ENCODE results near the gene SGPP1.

SGPP1 gene

GRCh38 chr14:63737582-63738006, 9.7 kb upstream of the SGPP1 start:
- Histone ChIP-seq H3K36me3 (no peaks in the 10 kb centered on the region), H3K9me3 (no peaks in the 10 kb centered on the region), H3K4me1 (no peaks in the 10 kb centered on the region), H3K27ac (no peak overlapping the region), H3K4me3 (no peak overlapping the region), H3K27me3 (peaks cover 0 to 3% of the 10 kb centered on the region in 2 donors)
- intact Hi-C loops (cut with DNase I; ENCODE audit: low total_unique reads) = no loop called here
- no peak for DNase-seq
- no peak for TF ChIP-seq CTCF (IDR thresholded peaks at IDR 0.05)

GRCh38 chr14:63735720-63736119, 7.9 kb upstream of the SGPP1 start:
- H3K27ac ChIP-seq = no peak overlapping the region
- H3K27me3 ChIP-seq = no peaks in the 10 kb centered on the region
- H3K4me3 ChIP-seq = no peak overlapping the region
- intact Hi-C loops (cut with DNase I; ENCODE audit: low total_unique reads) = no loop called here
- no peak for TF ChIP-seq CTCF (IDR thresholded peaks at IDR 0.05)
- no peaks in the 10 kb centered on the region for H3K4me1 ChIP-seq
- no peaks in the 10 kb centered on the region for H3K9me3 ChIP-seq
- DNase-seq = no peak
- H3K36me3 ChIP-seq = no peaks in the 10 kb centered on the region

GRCh38 chr14:63730659-63731058, 2.8 kb upstream of the SGPP1 start:
- TF ChIP-seq CTCF (IDR thresholded peaks at IDR 0.05) = no peak
- Histone ChIP-seq H3K4me1 (peaks cover 0 to 11% (median 8%) of the 10 kb centered on the region in 4 donors), H3K4me3 (no peak overlapping the region), H3K27ac (no peak overlapping the region), H3K36me3 (no peaks in the 10 kb centered on the region), H3K27me3 (no peaks in the 10 kb centered on the region), H3K9me3 (no peaks in the 10 kb centered on the region)
- intact Hi-C loops (cut with DNase I; ENCODE audit: low total_unique reads) = no loop called here
- no peak for DNase-seq

- Histone ChIP-seq H3K27ac (peak overlapping the region; percentile 81 to 86), H3K4me1 (peaks cover 0 to 22% (median 15%) of the 10 kb centered on the region in 4 donors), H3K9me3 (no peaks in the 10 kb centered on the region), H3K27me3 (no peaks in the 10 kb centered on the region), H3K36me3 (no peaks in the 10 kb centered on the region), H3K4me3 (peak overlapping the region; percentile 77 to 94)
- peak; percentile 36 to 71 for DNase-seq
- no peak for TF ChIP-seq CTCF (IDR thresholded peaks at IDR 0.05)
- intact Hi-C loops (cut with DNase I; ENCODE audit: low total_unique reads) = no loop called here
These were observed 582 bp downstream of the SGPP1 start for GRCh38 chr14:63727231-63727735.

GRCh38 chr14:63726499-63726898, 1.4 kb downstream of the SGPP1 start:
- Histone ChIP-seq H3K36me3 (no peaks in the 10 kb centered on the region), H3K4me1 (peaks cover 0 to 22% (median 15%) of the 10 kb centered on the region in 4 donors), H3K9me3 (no peaks in the 10 kb centered on the region), H3K27me3 (no peaks in the 10 kb centered on the region), H3K27ac (peak overlapping the region; percentile 81 to 86), H3K4me3 (peak overlapping the region; percentile 77 to 94)
- intact Hi-C loops (cut with DNase I; ENCODE audit: low total_unique reads) = no loop called here
- no peak for DNase-seq
- TF ChIP-seq CTCF (IDR thresholded peaks at IDR 0.05) = no peak
